OCI-M2 (cell line): Measurements from ENCODE around the gene YARS1.
A peak's percentile ranks its signal among the peaks of the same experiment; 100 is the strongest.
"Not testable (repeated sequence)": the region's sequence is repeated elsewhere in the genome, so short reads cannot be mapped to it uniquely, and the experiment has no call there.

ENCODE experiments used
- DNase-seq: peaks from one replicate; lab custom pipeline; 2025; ENCODE audit not compliant: unreplicated experiment; lab: John Stamatoyannopoulos, UW

YARS1 gene

GRCh38 chr1:32817815-32818786, 943 bp upstream of the YARS1 start:
- DNase-seq = peak; percentile 70

DNA sequence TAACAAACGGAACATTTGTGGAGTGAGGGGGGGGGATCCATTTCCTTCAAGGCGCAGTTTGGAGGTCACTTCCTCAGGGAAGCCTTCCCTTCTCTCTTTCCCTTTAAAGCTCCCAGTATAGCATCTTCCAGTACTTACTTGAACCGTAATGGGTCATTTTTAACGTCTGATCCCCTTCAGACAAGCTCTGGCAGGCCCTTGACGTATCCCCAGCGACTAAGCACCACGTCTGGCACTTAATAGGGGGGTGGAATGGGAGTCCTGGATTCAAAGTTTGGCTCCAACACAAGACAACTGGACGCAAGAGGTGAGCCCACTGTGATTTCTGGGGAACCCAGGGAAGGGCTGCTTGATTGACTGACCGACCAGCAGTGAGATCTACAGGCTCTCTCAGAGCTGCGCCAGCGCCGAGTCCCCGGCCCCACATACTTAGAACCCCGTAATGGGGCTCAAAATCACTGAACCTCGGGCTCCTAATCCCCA, 441 bp downstream of the YARS1 start:
- DNase-seq = no peak

- DNase-seq = no peak
Measured at GRCh38 chr1:32813941-32814739, 3.0 kb downstream of the YARS1 start.

DNA sequence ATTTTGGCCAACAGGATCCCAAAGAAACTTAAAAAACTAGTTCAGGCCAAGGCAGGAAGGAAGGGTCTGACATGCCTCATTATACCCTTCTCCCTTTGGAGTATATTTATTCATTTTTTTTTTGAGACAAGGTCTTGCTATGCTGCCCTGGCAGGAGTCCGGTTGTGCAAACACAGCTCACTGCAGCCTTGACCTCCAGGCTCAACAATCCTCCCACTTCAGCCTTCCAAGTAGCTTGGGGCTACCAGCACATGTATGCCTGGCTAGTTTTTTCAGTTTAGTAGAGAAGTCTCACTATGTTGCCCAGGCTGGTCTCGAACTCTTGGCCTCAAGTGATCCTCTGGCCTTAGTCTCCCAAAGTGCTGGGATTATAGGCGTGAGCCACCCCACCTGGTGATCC, 5.2 kb downstream of the YARS1 start:
- DNase-seq = no peak

DNA sequence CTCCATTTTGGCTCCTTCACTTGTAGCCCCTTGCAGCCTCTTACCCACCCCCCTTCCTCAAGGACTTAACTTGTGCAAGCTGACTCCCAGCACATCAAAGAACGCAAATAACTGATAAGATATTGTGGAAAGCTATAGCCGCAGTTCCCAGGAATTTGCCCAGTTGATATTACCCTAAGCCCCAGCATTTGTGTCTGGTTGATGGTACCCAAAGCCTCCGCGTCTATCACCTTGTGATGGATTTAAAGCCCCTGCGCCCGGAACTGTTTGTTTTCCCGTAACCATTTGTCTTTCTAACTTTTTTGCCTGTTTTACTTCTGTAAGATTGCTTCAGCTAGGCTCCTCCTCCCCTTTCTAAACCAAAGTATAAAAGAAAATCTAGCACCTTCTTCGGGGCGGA, 5.9 kb downstream of the YARS1 start:
- DNase-seq = no peak

GRCh38 chr1:32810358-32810757, 6.8 kb downstream of the YARS1 start:
- no peak for DNase-seq

DNA sequence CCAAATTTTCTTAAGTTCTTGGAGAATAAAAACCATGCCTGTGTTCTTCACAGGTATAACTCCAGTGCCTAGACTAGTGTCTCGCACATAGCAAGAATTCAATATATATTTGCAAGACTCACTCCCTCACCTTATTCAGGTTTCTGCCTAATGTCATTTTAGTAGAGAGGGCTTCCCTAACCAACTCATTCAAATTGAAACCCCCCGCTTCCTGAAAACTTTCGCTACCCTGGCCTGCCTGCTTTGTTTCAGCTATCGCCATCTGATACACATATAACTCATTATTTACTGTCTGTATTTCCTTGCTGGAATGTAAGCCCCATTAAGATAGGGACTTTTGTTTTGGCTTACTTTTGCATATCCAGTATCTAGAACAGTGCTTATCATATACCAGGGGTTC, 8.6 kb downstream of the YARS1 start:
- DNase-seq = no peak

DNA sequence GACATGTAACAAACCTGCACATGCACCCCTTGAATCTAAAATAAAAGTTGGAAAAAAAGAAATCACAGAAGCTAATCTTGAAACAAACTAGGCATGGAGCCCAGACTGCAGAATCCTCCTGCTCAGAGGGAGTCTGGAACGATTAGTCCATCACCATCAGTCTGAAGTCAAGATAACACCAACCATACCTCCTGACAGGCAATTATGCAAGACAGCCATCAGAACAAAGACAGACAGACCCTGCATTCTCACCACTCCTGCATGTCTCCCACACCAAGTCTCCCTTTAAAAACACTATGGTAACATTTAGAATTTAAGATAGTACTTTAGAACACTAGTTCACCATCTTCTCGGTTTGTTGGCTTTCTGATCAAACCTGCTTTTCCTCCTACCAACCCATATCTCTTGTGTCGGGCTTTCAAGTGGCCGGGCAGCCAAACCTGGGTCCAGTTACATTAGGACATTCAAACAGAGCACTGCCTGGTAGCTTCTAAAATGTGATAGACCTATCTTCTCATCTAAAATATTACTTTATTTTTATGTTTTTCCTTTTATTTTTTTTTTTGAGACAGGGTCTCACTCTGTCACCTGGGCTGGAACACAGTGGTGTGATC, 10.1 kb downstream of the YARS1 start:
- no peak for DNase-seq

GRCh38 chr1:32806290-32806689, 10.9 kb downstream of the YARS1 start:
- DNase-seq = no peak

DNA sequence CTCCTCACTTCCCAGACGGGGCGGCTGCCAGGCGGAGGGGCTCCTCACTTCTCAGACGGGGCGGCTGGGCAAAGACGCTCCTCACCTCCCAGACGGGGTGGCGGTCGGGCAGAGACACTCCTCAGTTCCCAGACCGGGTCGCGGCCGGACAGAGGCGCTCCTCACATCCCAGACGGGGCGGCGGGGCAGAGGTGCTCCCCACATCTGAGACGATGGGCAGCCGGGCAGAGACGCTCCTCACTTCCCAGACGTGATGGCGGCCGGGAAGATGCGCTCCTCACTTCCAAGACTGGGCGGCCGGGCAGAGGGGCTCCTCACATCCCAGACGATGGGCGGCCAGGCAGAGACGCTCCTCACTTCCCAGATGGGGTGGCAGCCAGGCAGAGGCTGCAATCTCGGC, 12.7 kb downstream of the YARS1 start:
- DNase-seq = not testable (repeated sequence)

- DNase-seq = no peak
Measured at GRCh38 chr1:32801096-32801715, 16.0 kb downstream of the YARS1 start.

- no peak for DNase-seq
Measured at GRCh38 chr1:32798679-32799416, 18.3 kb downstream of the YARS1 start.

DNA sequence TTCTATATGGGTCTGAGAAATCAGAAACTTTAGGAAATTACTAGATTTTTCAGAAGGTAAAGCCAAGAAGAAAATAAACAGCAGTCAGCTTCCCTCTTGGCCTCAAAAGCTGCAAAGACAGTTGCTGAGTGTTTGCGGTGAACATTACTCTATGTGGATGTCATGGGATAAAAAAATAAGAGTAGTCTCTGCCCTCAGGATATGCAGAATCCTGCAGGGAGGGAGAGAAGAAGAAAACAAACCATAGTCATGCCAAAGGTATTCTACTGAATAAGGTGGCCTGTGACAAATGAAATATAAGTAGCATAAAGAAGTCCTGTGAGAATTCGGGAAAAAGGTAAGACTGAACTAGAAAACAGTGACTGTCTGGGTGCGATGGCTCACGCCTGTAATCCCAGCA, 19.0 kb downstream of the YARS1 start:
- DNase-seq = no peak

DNA sequence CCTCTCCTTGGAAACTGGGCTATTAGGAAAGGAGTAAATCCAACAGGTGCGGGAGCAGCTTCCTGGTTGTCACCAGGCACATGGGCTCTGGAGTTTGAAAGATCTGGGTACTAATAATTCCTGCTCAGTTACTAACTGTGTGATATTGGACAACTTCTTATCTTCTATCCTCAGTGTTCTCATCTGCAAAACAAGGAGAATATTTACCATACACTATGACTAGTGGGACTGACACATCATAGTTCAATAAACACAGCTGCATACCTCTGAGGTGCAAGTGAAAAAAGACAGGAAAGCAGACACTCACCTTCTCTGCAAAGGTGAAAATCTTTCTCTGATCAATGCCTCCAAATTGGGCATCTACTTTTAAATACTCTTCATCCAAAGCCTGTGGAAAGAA, 19.7 kb downstream of the YARS1 start:
- DNase-seq = no peak

DNA sequence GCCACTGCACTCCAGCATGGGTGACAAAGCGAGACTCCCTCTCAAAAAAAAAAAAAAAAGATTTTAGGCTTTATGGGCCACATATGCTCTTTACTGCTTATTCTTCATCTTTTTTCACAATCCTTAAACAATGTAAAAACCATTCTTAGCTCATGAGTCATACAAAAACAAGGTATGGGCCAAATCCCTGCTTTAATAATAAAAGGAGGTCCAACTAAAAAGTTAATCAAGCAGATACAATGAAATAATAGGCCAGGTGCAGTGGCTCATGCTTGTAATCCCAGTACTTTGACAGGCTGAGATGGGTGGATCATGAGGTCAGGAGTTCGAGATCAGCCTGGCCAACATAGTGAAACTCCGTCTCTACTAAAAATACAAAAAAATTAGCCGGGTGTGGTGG, 21.4 kb downstream of the YARS1 start:
- not testable (repeated sequence) for DNase-seq

DNA sequence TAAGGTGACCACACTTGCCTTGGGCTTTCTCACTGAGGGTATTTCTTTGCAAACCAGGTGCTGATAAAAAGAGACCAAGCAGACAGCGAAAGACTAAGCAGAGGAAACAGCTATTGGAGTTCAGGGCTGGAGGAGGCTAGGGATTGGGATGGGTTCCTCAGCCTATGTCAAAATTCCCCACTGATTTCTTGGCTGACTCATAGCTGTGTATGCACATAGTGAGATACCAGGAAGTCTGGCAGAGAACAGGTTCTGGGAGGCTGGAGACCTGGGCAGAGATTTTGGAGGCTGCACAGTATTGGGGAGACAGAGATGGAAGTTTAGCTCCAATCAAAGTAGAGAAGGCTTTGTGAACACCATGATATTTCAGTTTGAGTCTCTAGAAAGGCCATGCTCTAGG, 25.3 kb downstream of the YARS1 start:
- DNase-seq = no peak

DNA sequence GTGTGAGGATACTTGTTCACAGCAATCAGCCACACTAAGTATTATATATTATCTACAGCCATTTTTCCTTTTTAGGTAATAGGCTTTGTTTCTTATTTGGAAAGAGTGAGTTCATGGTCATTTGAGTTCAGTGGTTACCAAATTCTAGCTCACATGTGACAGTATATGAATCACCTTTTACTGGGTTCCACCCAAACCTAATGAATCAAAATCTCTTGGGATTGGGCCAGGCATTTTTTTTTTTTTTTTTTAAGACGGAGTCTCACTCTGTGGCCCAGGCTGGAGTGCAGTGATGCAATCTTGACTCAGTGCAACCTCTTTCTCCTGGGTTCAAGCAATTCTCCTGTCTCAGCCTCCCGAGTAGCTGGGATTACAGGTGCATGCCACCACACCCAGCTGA, 27.8 kb downstream of the YARS1 start:
- DNase-seq = not testable (repeated sequence)

DNA sequence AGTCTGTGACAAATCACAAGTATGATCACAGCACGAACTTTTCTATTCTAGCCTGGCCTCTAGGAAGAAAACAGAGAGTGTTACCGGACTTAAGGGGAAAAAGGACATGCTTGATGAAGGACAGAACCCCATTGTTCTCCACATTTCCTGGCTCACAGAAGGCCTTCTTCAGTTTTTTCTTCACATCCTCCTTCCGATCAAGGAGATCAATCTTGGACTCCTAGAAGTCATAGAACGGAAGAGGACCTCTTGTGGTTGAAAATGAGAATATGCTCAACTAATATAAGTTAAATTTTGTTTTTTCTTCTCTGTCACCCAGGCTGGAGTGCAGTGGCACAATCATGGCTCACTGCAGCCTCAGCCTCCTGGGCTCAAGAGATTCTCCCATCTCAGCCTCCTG, 30.3 kb downstream of the YARS1 start:
- DNase-seq = no peak

DNA sequence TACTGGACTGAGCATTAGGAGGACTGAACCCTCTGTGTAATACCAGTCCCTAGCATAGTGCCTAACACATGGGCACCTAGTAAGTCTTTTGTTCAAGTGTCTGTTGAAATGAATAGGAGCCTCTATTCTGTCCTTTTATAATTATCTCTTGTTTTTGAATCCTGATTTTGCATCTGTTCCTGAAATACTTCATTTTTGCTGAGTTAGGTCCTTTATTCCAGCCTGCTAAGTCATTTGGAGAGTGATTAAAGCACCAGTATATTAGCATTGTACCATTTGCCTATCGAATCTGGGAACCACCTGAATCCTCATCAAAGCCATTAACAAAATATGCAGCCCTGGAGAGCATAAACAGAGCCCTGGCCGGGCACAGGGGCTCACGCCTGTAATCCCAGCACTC, 32.3 kb downstream of the YARS1 start:
- DNase-seq = no peak

DNA sequence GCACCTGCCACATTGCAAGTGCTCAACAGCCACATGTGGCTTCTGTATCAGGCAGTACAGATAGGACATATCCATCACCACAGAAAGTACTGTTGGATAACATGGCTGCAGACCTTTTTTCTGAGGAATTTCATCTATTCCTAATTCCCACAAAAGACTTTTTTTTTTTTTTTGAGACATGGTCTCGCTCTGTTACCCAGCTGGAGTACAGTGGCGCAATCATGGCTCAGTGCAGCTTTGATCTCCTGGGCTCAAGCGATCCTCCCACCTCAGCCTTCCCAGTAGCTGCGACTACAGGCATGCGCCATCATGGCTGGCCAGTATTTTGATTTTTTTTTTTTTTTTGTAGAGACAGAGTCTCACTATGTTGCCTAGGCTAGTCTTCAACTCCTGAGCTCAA, 33.3 kb downstream of the YARS1 start:
- DNase-seq = no peak
